ENCODE results near the gene HYAL3. TPM values are rescaled to one million over a fixed set of nuclear protein-coding genes. Genes with fewer than 3 reads are reported as not detected.

The HYAL3 gene
- total and polyA plus RNA-seq, 2 donors (not counting 1 experiment from before 2014, with no cell fraction given) = 3.7 to 4.2 TPM

- DNase-seq = no peak
- H3K4me1 ChIP-seq (ENCODE audit: control insufficient read depth in 2 of 2, insufficient read depth in 2 of 2, low read length in 2 of 2) = peaks cover 4 to 7% of the 10 kb centered on the region in 2 donors
- H3K4me3 Mint-ChIP-seq = no peak overlapping the region
- H3K4me1 Mint-ChIP-seq = peaks cover 6% of the 10 kb centered on the region
- peaks cover 0 to 37% (median 6%) of the 10 kb centered on the region in 4 experiments for H3K27me3 ChIP-seq (replicated peaks in 1 of 4; ENCODE audit: control extremely low read depth in 1 of 4, control insufficient read depth in 3 of 4, insufficient read depth in 4 of 4, low read length in 3 of 4)
- no peaks in the 10 kb centered on the region for H3K36me3 ChIP-seq (replicated peaks in 1 of 2; ENCODE audit: control extremely low read depth in 1 of 2, control insufficient read depth in 1 of 2, extremely low read depth in 1 of 2, insufficient read depth in 2 of 2, low read length in 1 of 2)
- intact Hi-C loops (cut with micrococcal nuclease) = no loop called here
- H3K9ac ChIP-seq (ENCODE audit: low read length) = no peak overlapping the region
- WGBS (ENCODE audit: insufficient coverage) = 70% methylated on average over 3 of the region's 3 CpGs
- H2AFZ ChIP-seq (ENCODE audit: insufficient read depth, low read depth, low read length, poor library complexity, severe bottlenecking) = no peak overlapping the region
- no peak overlapping the region for H3K4me2 ChIP-seq (replicated peaks; ENCODE audit: low read depth, low read length, poor library complexity, severe bottlenecking)
- peaks cover 22% of the 10 kb centered on the region for H3K27me3 Mint-ChIP-seq
- H3K27ac ChIP-seq (ENCODE audit: low read length in 2 of 2) = no peak overlapping the region
- ChIA-PET POLR2A (no interaction called here), CTCF (interaction anchor here (0.7 to 2.4 kb wide), 4 partner anchors 9 to 76 kb away, joined by 3 to 12 read pairs (median 4); no protein-coding TSS in a partner anchor)
- H3K9me3 Mint-ChIP-seq (ENCODE audit: insufficient read depth) = no peaks in the 10 kb centered on the region
- H3K79me2 ChIP-seq (ENCODE audit: control insufficient read depth, insufficient read depth, low read length) = no peaks in the 10 kb centered on the region
- no peak for ATAC-seq (ENCODE audit: low read depth)
- no peaks in the 10 kb centered on the region for H3K9me3 ChIP-seq (ENCODE audit: control extremely low read depth in 1 of 3, control insufficient read depth in 2 of 3, insufficient read depth in 1 of 3, low read length in 2 of 3)
- TF ChIP-seq CTCF (IDR thresholded peaks at IDR 0.05) = no peak
- H3K27ac Mint-ChIP-seq = no peak overlapping the region
- no peaks in the 10 kb centered on the region for H4K20me1 ChIP-seq (ENCODE audit: control insufficient read depth, insufficient read depth, low read length, poor library complexity, severe bottlenecking)
- no peak overlapping the region for H3K4me3 ChIP-seq (ENCODE audit: control extremely low read depth in 1 of 5, extremely low read depth in 1 of 5, insufficient read depth in 1 of 5, low read depth in 2 of 5, low read length in 4 of 5)
Measured at GRCh38 chr3:50268276-50268675, 30.9 kb downstream of the HYAL3 start.

- DNase-seq = no peak
- Histone ChIP-seq H3K9ac (ENCODE audit: low read length) (no peak overlapping the region), H2AFZ (ENCODE audit: insufficient read depth, low read depth, low read length, poor library complexity, severe bottlenecking) (no peak overlapping the region), H3K4me1 (ENCODE audit: control insufficient read depth in 2 of 2, insufficient read depth in 2 of 2, low read length in 2 of 2) (no peaks in the 10 kb centered on the region), H3K9me3 (ENCODE audit: control extremely low read depth in 1 of 3, control insufficient read depth in 2 of 3, insufficient read depth in 1 of 3, low read length in 2 of 3) (no peaks in the 10 kb centered on the region), H3K36me3 (replicated peaks in 1 of 2; ENCODE audit: control extremely low read depth in 1 of 2, control insufficient read depth in 1 of 2, extremely low read depth in 1 of 2, insufficient read depth in 2 of 2, low read length in 1 of 2) (no peaks in the 10 kb centered on the region), H3K27ac (ENCODE audit: low read length in 2 of 2) (no peak overlapping the region), H3K4me2 (replicated peaks; ENCODE audit: low read depth, low read length, poor library complexity, severe bottlenecking) (no peak overlapping the region), H3K4me3 (ENCODE audit: control extremely low read depth in 1 of 5, extremely low read depth in 1 of 5, insufficient read depth in 1 of 5, low read depth in 2 of 5, low read length in 4 of 5) (no peak overlapping the region), H4K20me1 (ENCODE audit: control insufficient read depth, insufficient read depth, low read length, poor library complexity, severe bottlenecking) (no peaks in the 10 kb centered on the region), H3K27me3 (replicated peaks in 1 of 4; ENCODE audit: control extremely low read depth in 1 of 4, control insufficient read depth in 3 of 4, insufficient read depth in 4 of 4, low read length in 3 of 4) (peaks cover 0 to 34% (median 6%) of the 10 kb centered on the region in 4 experiments), H3K79me2 (ENCODE audit: control insufficient read depth, insufficient read depth, low read length) (no peaks in the 10 kb centered on the region)
- Mint-ChIP-seq H3K4me1 (no peaks in the 10 kb centered on the region), H3K9me3 (ENCODE audit: insufficient read depth) (no peaks in the 10 kb centered on the region), H3K27me3 (peaks cover 17% of the 10 kb centered on the region), H3K4me3 (no peak overlapping the region), H3K27ac (no peak overlapping the region)
- POLR2A ChIA-PET = no interaction called here
- ATAC-seq (ENCODE audit: low read depth) = no peak
- TF ChIP-seq EZH2 (IDR thresholded peaks at IDR 0.05; ENCODE audit: borderline replicate concordance, insufficient read depth, low read depth, low read length, poor library complexity, severe bottlenecking) (no peak), CTCF (IDR thresholded peaks at IDR 0.05) (no peak)
- intact Hi-C loops (cut with micrococcal nuclease) = no loop called here
- CTCF ChIA-PET = interaction anchor here (1.1 to 2.4 kb wide), 5 partner anchors 8 to 75 kb away, joined by 3 to 12 read pairs (median 4); no protein-coding TSS in a partner anchor
- 15% methylated on average over 20 of the region's 22 CpGs for WGBS (ENCODE audit: insufficient coverage)
Measured at GRCh38 chr3:50267280-50267913, 31.8 kb downstream of the HYAL3 start.

All from B cell (primary cell).